GM18517 (cell line): Measurements from ENCODE around the gene PRDM2.

Experiments
- ATAC-seq: cut with Tn5 transposase; IDR thresholded peaks from one replicate; pipeline ENCODE4 v1.9.1; 2021; ENCODE audit warnings: mild to moderate bottlenecking, moderate library complexity; ENCODE audit not compliant: unreplicated experiment

Gene PRDM2

DNA sequence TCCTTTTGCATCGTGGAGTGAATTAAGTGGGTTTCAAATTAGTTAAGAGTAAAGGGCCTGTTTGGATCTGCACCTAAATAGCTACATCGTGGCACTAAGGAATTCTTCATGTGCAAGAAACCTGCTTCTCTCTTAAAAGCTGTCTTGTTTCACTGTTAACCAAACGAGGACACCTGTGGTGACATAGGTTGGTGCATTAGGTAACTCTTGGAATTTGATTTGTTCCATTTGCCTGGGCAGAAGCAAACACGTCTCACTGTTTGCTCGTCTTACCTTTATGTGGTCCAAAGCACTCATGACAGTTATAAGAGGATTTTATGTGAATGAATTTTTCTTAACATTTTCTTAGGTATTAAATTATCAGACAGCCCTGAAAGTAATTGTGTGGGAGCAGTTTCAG, 60.9 kb downstream of the PRDM2 start:
- ATAC-seq, result no peak

DNA sequence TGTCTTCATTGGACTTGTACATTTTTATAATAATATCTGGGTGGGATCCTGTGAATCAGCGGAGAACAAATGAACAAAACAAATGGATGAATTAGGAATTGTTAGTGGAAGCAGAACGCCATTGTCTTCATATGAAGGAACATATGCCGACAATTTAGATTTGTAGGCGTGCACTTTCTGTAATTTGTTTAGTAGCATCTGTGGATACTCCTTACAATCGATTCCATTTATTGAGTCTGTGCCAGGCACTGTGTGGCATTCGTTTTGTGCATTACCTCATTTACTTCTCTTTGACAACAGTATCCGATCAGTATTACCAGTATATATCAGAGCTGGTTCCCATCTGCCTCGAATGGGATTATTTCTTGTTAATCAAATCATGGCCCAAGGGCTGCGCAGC, 61.9 kb downstream of the PRDM2 start:
- no peak for ATAC-seq

DNA sequence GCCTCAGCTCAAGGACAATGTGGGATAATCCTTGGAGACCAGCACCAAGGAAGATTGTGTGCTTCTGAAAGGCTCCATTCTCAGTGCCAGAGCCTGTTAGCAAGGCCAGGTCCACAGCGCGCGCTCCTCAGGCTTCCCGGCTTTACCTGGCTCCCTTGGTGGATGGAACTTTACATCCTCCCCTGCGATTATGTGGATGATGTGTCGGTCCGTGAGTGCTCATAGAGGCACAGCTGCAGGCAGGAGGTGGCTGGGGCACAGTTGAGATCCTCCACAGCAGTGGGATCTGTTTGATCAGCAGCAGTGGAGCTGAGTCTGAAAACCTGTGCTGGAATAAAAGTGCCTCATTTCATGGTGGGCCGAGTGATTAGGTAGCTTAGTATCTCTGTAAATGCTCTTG, 62.7 kb downstream of the PRDM2 start:
- no peak for ATAC-seq

DNA sequence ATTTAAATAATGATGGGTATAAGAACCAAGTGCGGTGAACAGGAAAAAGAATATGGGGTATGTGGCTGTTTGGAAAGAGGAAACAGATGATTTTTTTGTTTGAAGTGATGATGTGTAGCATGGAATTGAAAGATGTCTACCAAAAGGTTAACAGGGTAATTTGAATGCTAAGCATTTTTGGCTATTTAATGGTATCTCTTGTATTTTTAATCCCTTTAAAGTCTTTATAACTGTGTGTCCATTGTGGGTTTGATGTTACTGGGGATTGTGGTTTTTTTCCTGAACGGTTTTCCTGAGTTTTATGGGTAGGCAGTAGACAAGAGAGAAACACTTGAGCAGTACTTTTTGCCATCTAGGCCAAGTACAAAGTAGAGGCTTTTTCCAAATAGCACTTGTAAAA, 63.2 kb downstream of the PRDM2 start:
- ATAC-seq, result no peak

DNA sequence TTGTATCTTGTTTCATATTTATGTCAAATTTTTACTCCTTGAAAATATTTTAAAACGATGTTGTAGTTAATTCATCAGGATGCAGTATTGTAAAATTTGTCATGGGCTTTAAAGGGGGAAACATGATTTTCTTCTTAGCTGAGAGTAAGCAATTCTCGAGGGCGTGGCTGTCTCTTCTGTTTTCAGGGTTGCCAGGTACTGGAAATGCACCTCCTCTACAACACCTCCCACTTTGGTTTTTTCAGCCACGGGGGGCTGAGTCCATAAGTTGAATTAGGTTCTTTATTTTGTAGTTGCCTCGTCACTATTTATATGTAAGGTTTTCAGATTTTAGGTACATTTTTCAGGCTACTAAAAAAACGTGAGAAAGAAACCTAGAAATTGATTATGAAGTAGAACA, 64.0 kb downstream of the PRDM2 start:
- no peak for ATAC-seq

DNA sequence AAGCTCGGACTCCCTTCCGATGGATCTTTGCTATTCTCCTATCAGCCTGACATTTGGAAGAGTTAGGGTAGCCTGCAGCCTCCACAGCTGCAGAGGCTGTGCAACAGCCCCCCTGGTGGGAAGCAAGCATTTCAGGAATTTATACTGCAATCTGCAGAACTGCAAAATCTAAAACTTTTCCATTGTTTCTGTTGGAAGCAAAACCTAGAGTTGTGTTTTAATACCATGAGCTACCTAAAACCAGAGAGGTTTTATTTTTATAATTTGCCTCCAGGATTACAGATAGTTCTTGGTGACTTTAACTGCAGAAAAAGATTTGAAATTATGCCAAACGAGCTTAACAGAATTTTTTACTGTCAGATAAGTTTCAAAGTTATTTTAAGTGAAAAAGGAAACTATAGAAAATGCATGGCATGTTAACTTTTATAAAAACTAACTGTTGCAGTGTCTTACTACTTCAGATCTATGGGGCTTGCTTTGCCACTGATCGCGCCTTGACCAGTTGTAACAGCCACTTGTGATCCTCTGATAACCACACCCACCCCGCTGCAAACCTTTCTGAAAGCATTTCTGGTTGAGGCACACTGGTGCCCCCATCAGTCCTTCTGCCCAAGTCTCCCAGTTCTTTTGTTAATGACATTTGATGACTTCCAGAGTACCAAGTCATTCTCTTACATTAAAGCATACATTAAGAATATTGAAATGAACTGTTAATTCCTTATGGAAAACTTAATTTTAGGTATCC, 64.8 kb downstream of the PRDM2 start:
- no peak for ATAC-seq

DNA sequence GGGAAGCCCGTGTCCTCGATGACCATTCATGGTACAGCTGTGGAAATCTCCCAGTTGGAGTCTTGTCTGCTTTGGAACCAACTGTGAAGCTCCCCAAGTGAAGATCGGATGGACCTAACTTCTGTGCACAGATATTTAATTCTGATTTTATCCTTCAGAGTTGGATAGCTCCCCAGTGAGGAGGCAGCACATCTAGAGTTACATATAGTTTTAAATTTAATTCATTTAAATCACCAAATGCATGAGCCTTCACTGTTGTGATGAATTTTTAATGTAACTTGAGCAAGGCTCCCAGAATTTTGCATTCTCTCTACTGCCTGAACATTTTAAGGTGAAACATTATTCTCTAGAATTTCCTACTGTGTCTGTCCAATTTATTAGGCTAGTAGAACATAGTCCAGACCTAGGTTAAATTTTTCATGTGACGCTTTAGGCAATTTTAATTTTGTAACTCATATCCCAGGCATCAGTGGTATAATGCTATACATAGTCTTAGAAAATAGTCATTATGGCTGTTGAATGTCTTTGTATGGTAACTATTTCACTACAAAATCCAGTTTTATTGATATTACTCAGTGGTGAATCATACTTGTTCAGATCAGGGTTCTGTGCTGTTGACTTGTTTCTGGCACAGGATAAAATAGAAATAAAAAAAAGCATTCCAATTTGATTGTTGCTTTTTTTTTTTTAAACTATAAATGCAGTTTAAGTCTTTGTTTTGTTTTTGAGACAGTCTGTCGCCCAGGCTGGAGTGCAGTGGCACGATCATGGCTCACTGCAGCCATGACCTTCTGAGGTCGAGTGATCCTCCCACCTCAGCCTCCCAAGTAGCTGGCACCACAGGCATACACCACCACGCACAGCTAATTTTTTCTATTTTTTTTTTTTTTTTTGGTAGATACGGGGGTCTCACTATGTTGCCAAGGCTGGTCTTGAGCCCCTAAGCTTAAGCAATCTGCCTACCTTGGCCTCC, 66.9 kb downstream of the PRDM2 start:
- no peak for ATAC-seq

DNA sequence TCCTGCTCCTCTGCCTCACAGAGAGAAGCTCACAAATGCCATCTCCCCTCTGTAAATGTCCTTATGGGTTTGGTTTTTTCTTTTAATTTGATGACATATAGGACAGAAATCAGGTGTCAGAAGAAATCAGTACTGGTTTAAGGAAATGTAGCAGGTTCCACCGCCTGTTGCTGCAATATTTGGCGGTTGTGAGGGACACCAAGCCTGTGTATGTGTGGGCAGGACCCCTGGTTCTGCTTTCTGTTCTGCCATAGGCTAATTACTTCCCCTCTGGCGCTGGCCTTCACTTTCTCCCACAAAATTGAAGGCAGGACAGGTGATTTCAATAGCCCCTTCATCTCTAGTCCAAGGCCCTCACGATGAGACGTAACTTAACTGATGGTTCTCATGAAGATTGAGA, 69.2 kb downstream of the PRDM2 start:
- no peak for ATAC-seq

DNA sequence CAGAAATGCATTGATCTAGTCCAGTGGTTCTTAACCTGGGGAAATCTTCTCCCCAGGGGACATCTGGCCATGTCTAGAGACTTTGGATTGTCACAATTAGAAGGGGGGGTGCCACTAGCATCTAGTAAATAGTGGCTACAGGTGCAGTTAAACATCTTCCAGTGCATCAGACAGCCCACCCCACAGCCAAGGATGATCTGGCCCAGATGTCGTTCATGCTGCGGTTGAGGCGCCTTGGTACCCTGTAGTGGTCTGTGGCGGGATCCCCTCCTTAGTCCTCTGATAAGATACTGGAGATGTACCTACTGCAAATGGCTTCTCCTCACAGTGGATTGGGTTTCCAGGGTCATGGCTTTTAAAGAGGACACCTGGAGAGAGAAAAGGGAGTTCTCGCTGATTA, 69.8 kb downstream of the PRDM2 start:
- ATAC-seq, result no peak

DNA sequence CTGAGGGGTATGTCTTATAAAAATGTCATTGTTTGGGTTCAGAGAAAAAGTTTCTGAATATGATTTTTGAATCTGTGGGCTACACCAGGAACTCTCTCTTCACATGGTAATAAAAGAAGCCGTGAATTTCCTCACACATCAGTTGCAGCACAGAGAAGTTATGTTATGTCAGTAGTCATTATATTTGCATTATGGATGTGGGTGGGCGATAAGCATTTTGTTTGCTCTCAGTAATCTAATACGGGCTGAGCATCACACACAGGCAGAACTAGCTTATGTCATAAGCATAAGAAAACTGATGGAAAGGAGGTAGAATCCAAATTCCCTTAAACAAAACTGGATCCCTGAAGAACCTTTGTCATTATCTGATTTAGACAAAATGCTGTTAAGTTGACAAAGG, 70.8 kb downstream of the PRDM2 start:
- no peak for ATAC-seq

DNA sequence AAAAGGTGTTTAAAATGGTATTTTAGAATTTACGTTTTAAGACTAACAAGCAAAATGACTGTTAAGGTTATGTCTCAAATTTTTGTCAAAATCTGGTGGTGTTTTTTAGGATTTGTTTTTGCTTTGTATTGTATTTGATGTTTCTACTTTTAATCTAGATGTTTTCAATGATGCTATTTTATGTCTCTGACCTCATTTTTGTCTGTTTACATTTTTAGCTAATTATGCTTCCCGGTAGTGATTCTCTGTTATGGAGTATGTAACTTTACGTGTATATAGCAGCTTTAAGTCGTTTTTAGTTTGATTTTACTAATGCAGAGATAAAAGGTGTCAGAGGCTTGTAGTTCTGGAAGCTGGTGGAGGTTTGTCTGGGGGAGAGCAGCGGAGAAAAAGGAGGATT, 71.8 kb downstream of the PRDM2 start:
- no peak for ATAC-seq

DNA sequence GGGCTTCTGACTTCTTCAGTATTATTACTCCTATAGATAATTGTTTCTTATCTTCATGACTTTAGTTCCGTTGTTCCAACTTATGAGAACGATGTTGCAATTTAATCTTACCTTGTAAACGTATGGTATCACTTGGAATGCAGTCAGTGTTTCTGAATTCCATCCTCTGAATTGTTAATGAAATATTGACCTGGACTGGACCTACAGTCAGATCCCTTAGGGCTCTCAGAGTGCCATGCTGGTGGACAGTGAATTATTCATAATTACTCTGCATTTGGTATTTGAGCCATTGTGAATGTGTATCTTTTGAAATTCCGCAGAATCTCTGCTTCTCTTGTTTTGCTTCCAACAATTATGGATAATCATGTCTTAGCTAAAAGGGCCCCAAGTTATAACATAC, 72.3 kb downstream of the PRDM2 start:
- ATAC-seq, result no peak

DNA sequence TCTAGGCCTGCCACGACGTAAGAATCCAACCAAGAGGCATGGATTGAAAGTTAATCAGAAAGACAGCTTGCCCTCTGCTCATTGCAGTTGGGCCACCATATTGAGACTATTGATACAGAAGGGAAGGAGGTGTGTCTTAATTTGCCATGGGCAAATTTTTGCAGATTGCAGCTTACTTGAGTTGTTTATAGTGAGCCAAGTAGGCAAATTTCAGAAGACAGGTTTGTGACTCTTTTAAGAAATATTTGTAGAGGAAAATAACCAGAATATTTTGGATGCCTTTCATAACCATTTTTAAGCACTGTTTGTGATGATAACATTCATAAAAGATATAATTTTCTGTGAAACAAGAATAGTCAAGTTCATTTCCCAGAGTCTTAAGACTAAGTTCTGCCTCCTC, 74.1 kb downstream of the PRDM2 start:
- no peak for ATAC-seq

DNA sequence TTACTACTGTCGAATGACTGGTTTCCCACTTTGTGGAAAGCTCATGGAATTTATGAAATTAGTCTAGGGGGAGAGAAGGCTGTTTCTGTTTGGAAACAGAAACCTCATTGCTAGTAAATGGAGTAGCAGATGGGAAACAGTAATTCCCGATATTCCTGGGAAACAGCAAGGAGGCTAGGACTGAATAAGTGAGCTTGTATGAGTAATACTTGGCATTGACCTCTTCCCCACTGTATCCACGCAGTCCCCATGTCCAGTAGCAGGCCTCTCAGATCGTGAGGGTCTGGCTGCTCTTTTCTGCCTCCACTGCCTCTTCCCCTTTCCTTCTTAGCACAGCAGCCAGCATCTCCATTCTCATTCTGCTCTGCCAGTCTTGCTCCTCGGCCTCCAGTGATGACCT, 75.5 kb downstream of the PRDM2 start:
- no peak for ATAC-seq

DNA sequence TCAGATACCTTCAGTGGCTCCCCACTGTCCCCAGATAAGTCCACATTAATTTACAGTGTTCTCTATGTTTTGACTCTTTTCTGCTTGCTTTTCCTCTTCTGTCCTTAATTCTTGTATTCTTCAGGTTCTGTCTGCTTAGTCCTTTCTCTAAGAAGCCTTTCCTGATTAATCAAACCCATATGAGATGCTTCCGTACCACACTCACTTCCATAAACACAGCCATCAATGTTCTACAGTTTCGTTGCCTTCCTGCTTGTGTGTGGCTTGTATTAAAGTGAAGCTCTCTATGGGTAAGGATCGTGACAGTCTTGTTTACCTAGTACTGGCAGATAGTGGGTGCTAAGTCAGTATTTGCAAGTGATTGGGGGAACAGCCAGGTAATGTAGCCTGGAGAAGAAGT, 75.9 kb downstream of the PRDM2 start:
- no peak for ATAC-seq

DNA sequence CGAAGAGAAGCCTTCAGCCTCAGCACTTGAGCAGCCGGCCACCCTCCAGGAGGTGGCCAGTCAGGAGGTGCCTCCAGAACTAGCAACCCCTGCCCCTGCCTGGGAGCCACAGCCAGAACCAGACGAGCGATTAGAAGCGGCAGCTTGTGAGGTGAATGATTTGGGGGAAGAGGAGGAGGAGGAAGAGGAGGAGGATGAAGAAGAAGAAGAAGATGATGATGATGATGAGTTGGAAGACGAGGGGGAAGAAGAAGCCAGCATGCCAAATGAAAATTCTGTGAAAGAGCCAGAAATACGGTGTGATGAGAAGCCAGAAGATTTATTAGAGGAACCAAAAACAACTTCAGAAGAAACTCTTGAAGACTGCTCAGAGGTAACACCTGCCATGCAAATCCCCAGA, 78.4 kb downstream of the PRDM2 start:
- no peak for ATAC-seq

DNA sequence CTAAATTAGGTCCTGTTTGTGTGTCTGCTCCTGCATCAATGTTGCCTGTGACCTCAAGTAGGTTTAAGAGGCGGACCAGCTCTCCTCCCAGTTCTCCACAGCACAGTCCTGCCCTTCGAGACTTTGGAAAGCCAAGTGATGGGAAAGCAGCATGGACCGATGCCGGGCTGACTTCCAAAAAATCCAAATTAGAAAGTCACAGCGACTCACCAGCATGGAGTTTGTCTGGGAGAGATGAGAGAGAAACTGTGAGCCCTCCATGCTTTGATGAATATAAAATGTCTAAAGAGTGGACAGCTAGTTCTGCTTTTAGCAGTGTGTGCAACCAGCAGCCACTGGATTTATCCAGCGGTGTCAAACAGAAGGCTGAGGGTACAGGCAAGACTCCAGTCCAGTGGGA, 79.9 kb downstream of the PRDM2 start:
- no peak for ATAC-seq

DNA sequence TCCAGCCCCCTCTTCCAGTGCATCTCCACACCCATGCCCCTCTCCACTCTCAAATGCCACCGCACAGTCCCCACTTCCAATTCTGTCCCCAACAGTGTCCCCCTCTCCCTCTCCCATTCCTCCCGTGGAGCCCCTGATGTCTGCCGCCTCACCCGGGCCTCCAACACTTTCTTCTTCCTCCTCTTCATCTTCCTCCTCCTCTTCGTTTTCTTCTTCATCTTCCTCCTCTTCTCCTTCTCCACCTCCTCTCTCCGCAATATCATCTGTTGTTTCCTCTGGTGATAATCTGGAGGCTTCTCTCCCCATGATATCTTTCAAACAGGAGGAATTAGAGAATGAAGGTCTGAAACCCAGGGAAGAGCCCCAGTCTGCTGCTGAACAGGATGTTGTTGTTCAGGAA, 80.8 kb downstream of the PRDM2 start:
- no peak for ATAC-seq

DNA sequence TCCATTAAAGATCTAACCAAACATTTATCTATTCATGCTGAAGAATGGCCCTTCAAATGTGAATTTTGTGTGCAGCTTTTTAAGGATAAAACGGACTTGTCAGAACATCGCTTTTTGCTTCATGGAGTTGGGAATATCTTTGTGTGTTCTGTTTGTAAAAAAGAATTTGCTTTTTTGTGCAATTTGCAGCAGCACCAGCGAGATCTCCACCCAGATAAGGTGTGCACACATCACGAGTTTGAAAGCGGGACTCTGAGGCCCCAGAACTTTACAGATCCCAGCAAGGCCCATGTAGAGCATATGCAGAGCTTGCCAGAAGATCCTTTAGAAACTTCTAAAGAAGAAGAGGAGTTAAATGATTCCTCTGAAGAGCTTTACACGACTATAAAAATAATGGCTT, 81.2 kb downstream of the PRDM2 start:
- no peak for ATAC-seq

DNA sequence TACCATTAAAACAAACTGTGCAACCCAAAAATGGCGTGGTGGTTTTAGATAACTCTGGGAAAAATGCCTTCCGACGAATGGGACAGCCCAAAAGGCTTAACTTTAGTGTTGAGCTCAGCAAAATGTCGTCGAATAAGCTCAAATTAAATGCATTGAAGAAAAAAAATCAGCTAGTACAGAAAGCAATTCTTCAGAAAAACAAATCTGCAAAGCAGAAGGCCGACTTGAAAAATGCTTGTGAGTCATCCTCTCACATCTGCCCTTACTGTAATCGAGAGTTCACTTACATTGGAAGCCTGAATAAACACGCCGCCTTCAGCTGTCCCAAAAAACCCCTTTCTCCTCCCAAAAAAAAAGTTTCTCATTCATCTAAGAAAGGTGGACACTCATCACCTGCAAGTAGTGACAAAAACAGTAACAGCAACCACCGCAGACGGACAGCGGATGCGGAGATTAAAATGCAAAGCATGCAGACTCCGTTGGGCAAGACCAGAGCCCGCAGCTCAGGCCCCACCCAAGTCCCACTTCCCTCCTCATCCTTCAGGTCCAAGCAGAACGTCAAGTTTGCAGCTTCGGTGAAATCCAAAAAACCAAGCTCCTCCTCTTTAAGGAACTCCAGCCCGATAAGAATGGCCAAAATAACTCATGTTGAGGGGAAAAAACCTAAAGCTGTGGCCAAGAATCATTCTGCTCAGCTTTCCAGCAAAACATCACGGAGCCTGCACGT, 82.1 kb downstream of the PRDM2 start:
- no peak for ATAC-seq

DNA sequence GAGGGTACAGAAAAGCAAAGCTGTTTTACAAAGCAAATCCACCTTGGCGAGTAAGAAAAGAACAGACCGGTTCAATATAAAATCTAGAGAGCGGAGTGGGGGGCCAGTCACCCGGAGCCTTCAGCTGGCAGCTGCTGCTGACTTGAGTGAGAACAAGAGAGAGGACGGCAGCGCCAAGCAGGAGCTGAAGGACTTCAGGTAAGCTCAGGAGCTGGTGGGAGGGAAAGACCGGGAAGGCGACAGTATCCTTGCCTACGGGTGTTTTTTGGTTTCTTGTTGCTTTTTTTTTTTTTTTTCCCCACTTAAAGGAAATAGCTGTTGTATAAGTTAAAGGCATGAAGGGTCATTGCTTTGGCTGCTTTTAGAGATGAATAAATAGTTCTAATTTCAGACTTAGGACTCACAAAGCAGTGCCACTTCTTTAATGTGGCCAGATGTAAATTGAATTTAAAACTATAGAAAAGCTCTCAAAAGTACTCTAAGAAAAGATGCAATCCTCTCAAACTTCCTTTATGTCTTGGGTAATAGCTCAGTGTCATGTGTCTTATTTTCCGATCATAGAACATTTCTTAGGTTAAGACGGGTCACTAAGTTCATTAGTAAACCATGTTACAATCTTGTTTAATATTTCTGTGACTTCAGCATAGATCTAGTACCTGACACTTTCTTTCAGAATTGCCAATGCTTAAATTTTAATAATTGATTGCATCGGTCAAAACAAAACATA, 82.8 kb downstream of the PRDM2 start:
- ATAC-seq, result no peak
